H1 (cell line): ENCODE data around the gene SSH2. TPM values are rescaled to one million over a fixed set of nuclear protein-coding genes. Genes with fewer than 3 reads are reported as not detected.

ENCODE experiments used
- CTCF ChIA-PET: fragments of 300-600 bp; sonication (Branson Sonifier 250); formaldehyde crosslinking; loops from one replicate; lab custom pipeline; 2021; ENCODE audit not compliant: partially characterized antibody; lab: Charles Lee
- POLR2A ChIA-PET: fragments of 300-600 bp; sonication (Branson Sonifier 250); formaldehyde crosslinking; loops from one replicate; lab custom pipeline; 2021; ENCODE audit warnings: inconsistent platforms; ENCODE audit not compliant: partially characterized antibody; lab: Charles Lee
- DNase-seq, 2 experiments: peaks; one replicate each; pipeline versions ENCODE4 v3.0.0 to v3.0.0-alpha.2; 2010 to 2022; ENCODE audit warnings: low spot score in 2 of 2, low read depth in 1 of 2, mixed read lengths in 1 of 2
- FAIRE-seq: peaks from 2 replicates; lab custom pipeline; 2011; peaks lifted over from hg19 to GRCh38; lab: Jason Lieb, UNC
- H2AFZ ChIP-seq: 2 replicates; pipeline ENCODE4 v1.8.1; 2012; ENCODE audit warnings: low read length, inconsistent platforms
- H2AK5ac ChIP-seq: 2 replicates; pipeline ENCODE4 v1.6.1; 2013; ENCODE audit warnings: low read depth, low read length
- H2BK120ac ChIP-seq: replicated peaks from 2 replicates; pipeline ENCODE3; 2013; ENCODE audit warnings: low read depth, low read length, inconsistent platforms
- H2BK12ac ChIP-seq: 2 replicates; pipeline ENCODE4 v1.6.1; 2013; ENCODE audit warnings: low read depth, low read length
- H2BK15ac ChIP-seq: 2 replicates; pipeline ENCODE4 v1.6.1; 2013; ENCODE audit warnings: low read length
- H2BK20ac ChIP-seq: 2 replicates; pipeline ENCODE4 v1.6.1; 2013; ENCODE audit warnings: low read length
- H2BK5ac ChIP-seq: 2 replicates; pipeline ENCODE4 v1.6.1; 2013; ENCODE audit warnings: low read depth, low read length
- H3K14ac ChIP-seq: 2 replicates; pipeline ENCODE4 v1.6.1; 2013; ENCODE audit warnings: inconsistent platforms; ENCODE audit not compliant: insufficient read length
- H3K18ac ChIP-seq: 2 replicates; pipeline ENCODE4 v1.6.1; 2013; ENCODE audit warnings: low read length; ENCODE audit errors: extremely low read depth
- H3K23ac ChIP-seq: 2 replicates; pipeline ENCODE4 v1.6.1; 2013; ENCODE audit warnings: inconsistent platforms; ENCODE audit not compliant: insufficient read length
- H3K23me2 ChIP-seq: 2 replicates; pipeline ENCODE4 v1.6.1; 2013; ENCODE audit warnings: low read depth, low read length
- H3K27ac ChIP-seq: 2 replicates; pipeline ENCODE4 v1.6.1; 2011; ENCODE audit warnings: low read depth, low read length, inconsistent platforms
- H3K27me3 ChIP-seq, 4 experiments: replicated peaks in 1 of 4; 1 replicate in 1 of 4; 2 replicates in 3 of 4; pipeline versions ENCODE4 v1.6.1 to v1.8.1; 2011 to 2013; ENCODE audit warnings: low read length in 3 of 4, mild to moderate bottlenecking in 3 of 4, inconsistent platforms in 2 of 4, mixed read lengths in 2 of 4, moderate library complexity in 1 of 4; ENCODE audit not compliant: control insufficient read depth in 3 of 4, insufficient read depth in 3 of 4; ENCODE audit errors: extremely low read depth in 1 of 4
- H3K36me3 ChIP-seq, 4 experiments: 2 replicates each; pipeline versions ENCODE4 v1.6.1 to v1.8.1; 2011 to 2013; ENCODE audit warnings: mild to moderate bottlenecking in 4 of 4, low read length in 3 of 4, moderate library complexity in 2 of 4, control low read depth in 1 of 4, inconsistent platforms in 1 of 4; ENCODE audit not compliant: insufficient read depth in 4 of 4, control insufficient read depth in 2 of 4
- H3K4ac ChIP-seq: replicated peaks from 2 replicates; pipeline ENCODE3; 2013; ENCODE audit warnings: low read length, low read depth, mixed read lengths, inconsistent platforms; ENCODE audit not compliant: insufficient read length
- H3K4me1 ChIP-seq, 4 experiments: replicated peaks in 1 of 4; 1 replicate in 1 of 4; 2 replicates in 3 of 4; pipeline versions ENCODE4 v1.6.1 to v1.8.1; 2011 to 2013; ENCODE audit warnings: low read length in 3 of 4, inconsistent platforms in 2 of 4, mixed read lengths in 1 of 4; ENCODE audit not compliant: insufficient read depth in 4 of 4, control insufficient read depth in 3 of 4
- H3K4me2 ChIP-seq, 2 experiments: 2 replicates each; pipeline versions ENCODE4 v1.6.1 to v1.8.1; 2011 to 2013; ENCODE audit warnings: low read depth in 2 of 2, low read length in 2 of 2, control low read depth in 1 of 2, inconsistent platforms in 1 of 2, mild to moderate bottlenecking in 1 of 2; ENCODE audit not compliant: insufficient read depth in 1 of 2
- H3K4me3 ChIP-seq, 4 experiments: fragments of 200-600, 300-600 bp in 1 of 4; sonication (generic), shearing (Covaris generic), sonication (Bioruptor Twin) in 1 of 4; 2 replicates each; pipeline versions ENCODE4 v1.5.1 to v1.8.1; 2011 to 2016; ENCODE audit warnings: low read length in 4 of 4, low read depth in 3 of 4, control low read depth in 2 of 4, inconsistent platforms in 2 of 4, mild to moderate bottlenecking in 2 of 4, mixed read lengths in 1 of 4, moderate library complexity in 1 of 4; ENCODE audit not compliant: insufficient read depth in 2 of 4; ENCODE audit errors: extremely low read depth in 1 of 4
- H3K56ac ChIP-seq: replicated peaks from 2 replicates; pipeline ENCODE3; 2013; ENCODE audit warnings: low read depth, mild to moderate bottlenecking, mixed read lengths, low read length, inconsistent platforms; ENCODE audit not compliant: insufficient read length
- H3K79me1 ChIP-seq: 2 replicates; pipeline ENCODE4 v1.6.1; 2013; ENCODE audit warnings: low read depth, low read length, control low read depth
- H3K79me2 ChIP-seq, 2 experiments: 2 replicates each; pipeline versions ENCODE4 v1.6.1 to v1.8.1; 2012 to 2013; ENCODE audit warnings: low read length in 2 of 2, mild to moderate bottlenecking in 2 of 2, inconsistent platforms in 1 of 2; ENCODE audit not compliant: insufficient read depth in 2 of 2, control insufficient read depth in 1 of 2
- H3K9ac ChIP-seq, 4 experiments: replicated peaks in 1 of 4; 1 replicate in 1 of 4; 2 replicates in 3 of 4; pipeline versions ENCODE4 v1.6.1 to v1.8.1; 2011 to 2013; ENCODE audit warnings: low read depth in 3 of 4, low read length in 3 of 4, control low read depth in 2 of 4, mild to moderate bottlenecking in 2 of 4, moderate library complexity in 2 of 4, inconsistent platforms in 1 of 4; ENCODE audit errors: extremely low read depth in 1 of 4
- H3K9me3 ChIP-seq, 2 experiments: 2 replicates each; pipeline versions ENCODE4 v1.6.1 to v1.8.1; 2012 to 2013; ENCODE audit warnings: mild to moderate bottlenecking in 2 of 2, moderate library complexity in 2 of 2, control low read depth in 1 of 2, inconsistent platforms in 1 of 2, low read depth in 1 of 2, low read length in 1 of 2, mixed read lengths in 1 of 2; ENCODE audit not compliant: insufficient read depth in 2 of 2
- H4K20me1 ChIP-seq, 2 experiments: replicated peaks in 1 of 2; 2 replicates each; pipeline versions ENCODE3 to v1.8.1; 2011 to 2013; ENCODE audit warnings: inconsistent platforms in 2 of 2, low read length in 2 of 2, mild to moderate bottlenecking in 1 of 2; ENCODE audit not compliant: insufficient read depth in 2 of 2, control insufficient read depth in 1 of 2
- H4K5ac ChIP-seq: 2 replicates; pipeline ENCODE4 v1.6.1; 2013; ENCODE audit warnings: low read length, low read depth, mixed read lengths, inconsistent platforms; ENCODE audit not compliant: insufficient read length
- H4K8ac ChIP-seq: 2 replicates; pipeline ENCODE4 v1.8.0; 2013; ENCODE audit warnings: mild to moderate bottlenecking, moderate library complexity, low read length, inconsistent platforms; ENCODE audit not compliant: insufficient read depth; ENCODE audit errors: extremely low read depth
- H4K91ac ChIP-seq: replicated peaks from 2 replicates; pipeline ENCODE3; 2013; ENCODE audit warnings: low read length, mixed read lengths, inconsistent platforms; ENCODE audit not compliant: insufficient read length
- ATF3 ChIP-seq: IDR thresholded peaks from 2 replicates; pipeline ENCODE4 v1.6.1; 2011; ENCODE audit warnings: low read depth, mild to moderate bottlenecking, low read length; ENCODE audit not compliant: insufficient read depth
- CHD1 ChIP-seq: IDR thresholded peaks from 2 replicates; pipeline ENCODE4 v1.6.1; 2012; ENCODE audit warnings: low read depth, low read length, improper control_type of control experiment
- CTBP2 ChIP-seq: IDR thresholded peaks from 2 replicates; pipeline ENCODE4 v1.7.0; 2011; ENCODE audit warnings: borderline replicate concordance, mild to moderate bottlenecking, moderate library complexity, mixed read lengths, low read length; ENCODE audit not compliant: insufficient read depth, insufficient read length
- EP300 ChIP-seq, 2 experiments: IDR thresholded peaks; 1 replicate in 1 of 2; 2 replicates in 1 of 2; pipeline ENCODE4 v1.6.1; 2011 to 2012; ENCODE audit warnings: low read depth in 2 of 2, low read length in 2 of 2, mild to moderate bottlenecking in 2 of 2, borderline replicate concordance in 1 of 2, inconsistent platforms in 1 of 2, moderate library complexity in 1 of 2
- KDM4A ChIP-seq: IDR thresholded peaks from one replicate; pipeline ENCODE4 v1.7.1; 2012; ENCODE audit warnings: low read depth, mild to moderate bottlenecking, moderate library complexity, low read length, inconsistent platforms; ENCODE audit not compliant: severe bottlenecking
- POU5F1 ChIP-seq: IDR thresholded peaks from 2 replicates; pipeline ENCODE4 v1.6.1; 2011; ENCODE audit warnings: low read depth, mild to moderate bottlenecking, low read length, moderate library complexity
- SIRT6 ChIP-seq: IDR thresholded peaks from one replicate; pipeline ENCODE4 v1.7.1; 2012; ENCODE audit warnings: low read length, inconsistent platforms
- SIX5 ChIP-seq: IDR thresholded peaks from 2 replicates; pipeline ENCODE4 v1.6.1; 2011; ENCODE audit warnings: mild to moderate bottlenecking, low read depth, low read length
- SP4 ChIP-seq: IDR thresholded peaks from 2 replicates; pipeline ENCODE4 v1.6.1; 2012; ENCODE audit warnings: low read length, inconsistent platforms
- ZNF274 ChIP-seq: IDR thresholded peaks from 2 replicates; pipeline ENCODE4 v1.7.0; 2012; ENCODE audit warnings: low read length, borderline replicate concordance; ENCODE audit errors: extremely low read depth
- WGBS, 2 experiments: shearing (Covaris generic) in 1 of 2; methylation state at CpG; one replicate each; pipeline versions ENCODE4 v1.1.6 to v1.1.7; 2013 to 2015; ENCODE audit warnings: low lambda C conversion rate in 2 of 2, mixed read lengths in 2 of 2, inconsistent platforms in 1 of 2, low coverage in 1 of 2, missing lambda C conversion rate in 1 of 2; ENCODE audit not compliant: insufficient replicate concordance in 2 of 2, insufficient coverage in 1 of 2, insufficient read length in 1 of 2; ENCODE audit errors: extremely low coverage in 1 of 2, missing lambda C conversion rate in 1 of 2; 5-methylcytosine and 5-hydroxymethylcytosine counted together
- polyA plus RNA-seq, 7 experiments: library from polyadenylated mRNA; depleted of rRNA in 3 of 7; stranded (reverse) in 5 of 7; unstranded in 2 of 7; fragments of >200 nt in 5 of 7; fragments of 200-250 nt in 2 of 7; gene quantifications; 1 replicate in 5 of 7; 2 replicates in 1 of 7; 4 replicates in 1 of 7; pipeline versions ENCODE4 v1.2.1 to v1.2.3, GENCODE V29; 2011 to 2013; ENCODE audit warnings: missing spikeins in 2 of 7, mixed read lengths in 2 of 7
- total RNA-seq: library from RNA; stranded (reverse); fragmentation: NEBNext Ultra II Directional; extraction: Animal tissue kit (Norgen Biotek cat#: 25700); gene quantifications from 2 replicates; pipeline ENCODE4 v1.2.1, GENCODE V29; 2021

Gene SSH2
- total and polyA plus RNA-seq, 2 of the 8 experiments (the other 6 are each of a cell fraction or from before 2014, with no cell fraction given), result 5.2 to 15.9 TPM

GRCh38 chr17:29582772-29583171, 347.3 kb downstream of the SSH2 start:
- H2BK120ac ChIP-seq, result no peak overlapping the region
- H2BK12ac ChIP-seq, result no peak overlapping the region
- H3K79me2 ChIP-seq, result peaks cover 0 to 31% of the 10 kb centered on the region in 2 experiments; a peak in 2 of 4 replicates
- H3K36me3 ChIP-seq, result peaks cover 0 to 11% (median 6%) of the 10 kb centered on the region in 4 experiments; a peak in 3 of 8 replicates
- no peak overlapping the region for H2BK15ac ChIP-seq
- H3K79me1 ChIP-seq, result peaks cover 16% of the 10 kb centered on the region
- H4K8ac ChIP-seq, result no peak overlapping the region
- POLR2A ChIA-PET, result interaction anchor here (1.6 to 5.1 kb wide), 2 partner anchors 9 kb away, joined by 3 to 19 read pairs; partner anchors contain the start of gene ANKRD13B
- H3K4me3 ChIP-seq, result no peak overlapping the region
- H3K23me2 ChIP-seq, result no peaks in the 10 kb centered on the region
- peaks cover 7 to 17% (median 13%) of the 10 kb centered on the region in 4 experiments for H3K4me1 ChIP-seq
- no peak overlapping the region for H3K4me2 ChIP-seq
- no peak for DNase-seq
- no peak overlapping the region for H3K27ac ChIP-seq
- no peak overlapping the region for H3K18ac ChIP-seq
- H4K91ac ChIP-seq, result no peak overlapping the region
- H2AFZ ChIP-seq, result no peak overlapping the region
- H3K27me3 ChIP-seq, result no peaks in the 10 kb centered on the region
- no peak for FAIRE-seq
- H4K20me1 ChIP-seq, result peaks cover 5 to 30% of the 10 kb centered on the region in 2 experiments
- H2BK20ac ChIP-seq, result no peak overlapping the region
- no peak overlapping the region for H4K5ac ChIP-seq
- H3K14ac ChIP-seq, result no peak overlapping the region
- 90% methylated on average over 13 of the region's 13 CpGs; no CpG with 5 or more reads in 1 of the 2 experiments for WGBS, 2 experiments
- no peak overlapping the region for H3K4ac ChIP-seq
- no peak overlapping the region for H3K56ac ChIP-seq
- H2BK5ac ChIP-seq, result no peak overlapping the region
- H3K23ac ChIP-seq, result no peak overlapping the region
- no peak overlapping the region for H2AK5ac ChIP-seq
- no peak overlapping the region for H3K9ac ChIP-seq
- no peak for TF ChIP-seq CHD1
- no peak for TF ChIP-seq EP300 (IDR thresholded peaks at IDR 0.05; ENCODE audit: borderline replicate concordance in 1 of 2, low read depth in 2 of 2, low read length in 2 of 2)
- no peak for TF ChIP-seq SP4
- TF ChIP-seq ATF3, result no peak
- no peak for TF ChIP-seq ZNF274
- no peak for TF ChIP-seq SIX5
- TF ChIP-seq SIRT6, result no peak
- no peak for TF ChIP-seq KDM4A
- TF ChIP-seq POU5F1, result no peak
- TF ChIP-seq CTBP2, result no peak
- TF ChIP-seq, all 59 proteins: peak for 0
- CTCF ChIA-PET, result interaction anchor here (2.3 to 15.3 kb wide), 5 partner anchors 10 to 37 kb away, joined by 4 to 193 read pairs (median 85); partner anchors contain the start of genes ABHD15, ANKRD13B, CORO6 and TP53I13
- H3K9me3 ChIP-seq, result no peaks in the 10 kb centered on the region
